Limb (tissue), 2 donors: ENCODE data around the gene KCNJ15.
A peak's percentile ranks its signal among the peaks of the same experiment; 100 is the strongest.
"Not testable (repeated sequence)": the region's sequence is repeated elsewhere in the genome, so short reads cannot be mapped to it uniquely, and the experiment has no call there.

ENCODE experiments used
- DNase-seq, 2 donors: peaks; one replicate each; pipeline ENCODE4 v3.0.0-alpha.2; 2016; ENCODE audit errors: extremely low spot score in 2 of 2

The KCNJ15 gene

GRCh38 chr21:38256599-38257302 is at the start of gene KCNJ15:
TSS of gene KCNJ15 (plus strand) at chr21:38256991. CDS start at chr21:38299262, 42,271 bp downstream.
- no peak for DNase-seq

- DNase-seq = no peak
Observed at GRCh38 chr21:38208118-38208517, 48.7 kb upstream of the KCNJ15 start.

- no peak for DNase-seq
Observed at GRCh38 chr21:38211321-38211720, 45.5 kb upstream of the KCNJ15 start.

GRCh38 chr21:38212706-38213105 is 44.1 kb upstream of the KCNJ15 start:
- DNase-seq = no peak

GRCh38 chr21:38219049-38219628 is 37.7 kb upstream of the KCNJ15 start:
- DNase-seq = peak; percentile 56 to 64

GRCh38 chr21:38220270-38220737 is 36.5 kb upstream of the KCNJ15 start:
- no peak for DNase-seq

- DNase-seq = no peak
Observed at GRCh38 chr21:38221594-38221993, 35.2 kb upstream of the KCNJ15 start.

- DNase-seq = no peak
Observed at GRCh38 chr21:38223893-38224540, 32.8 kb upstream of the KCNJ15 start.

- DNase-seq = no peak
Observed at GRCh38 chr21:38227401-38227800, 29.4 kb upstream of the KCNJ15 start.

- DNase-seq = no peak
Observed at GRCh38 chr21:38228115-38228514, 28.7 kb upstream of the KCNJ15 start.

- no peak for DNase-seq
Observed at GRCh38 chr21:38228537-38228936, 28.3 kb upstream of the KCNJ15 start.

- no peak for DNase-seq
Observed at GRCh38 chr21:38229260-38229877, 27.4 kb upstream of the KCNJ15 start.

- no peak for DNase-seq
Observed at GRCh38 chr21:38234395-38235142, 22.2 kb upstream of the KCNJ15 start.

GRCh38 chr21:38235251-38235650 is 21.5 kb upstream of the KCNJ15 start:
- not testable (repeated sequence) for DNase-seq

GRCh38 chr21:38236232-38236631 is 20.6 kb upstream of the KCNJ15 start:
- DNase-seq = no peak

- no peak for DNase-seq
Observed at GRCh38 chr21:38239672-38240071, 17.1 kb upstream of the KCNJ15 start.

- no peak for DNase-seq
Observed at GRCh38 chr21:38240129-38240528, 16.7 kb upstream of the KCNJ15 start.

- DNase-seq = no peak
Observed at GRCh38 chr21:38241029-38241740, 15.6 kb upstream of the KCNJ15 start.

GRCh38 chr21:38242061-38242460 is 14.7 kb upstream of the KCNJ15 start:
- no peak for DNase-seq

- DNase-seq = no peak
Observed at GRCh38 chr21:38243732-38244406, 12.9 kb upstream of the KCNJ15 start.
